Erythroblast (primary cell): ENCODE measurements around the gene SLC30A10.

ENCODE experiments used
- GATA1 ChIP-seq: IDR thresholded peaks from 2 replicates; pipeline ENCODE4 v1.6.1; 2011; ENCODE audit warnings: low read depth, mild to moderate bottlenecking, control low read depth, low read length, moderate library complexity
- POLR2A ChIP-seq: IDR thresholded peaks from 2 replicates; pipeline ENCODE4 v1.6.1; 2011; ENCODE audit warnings: mild to moderate bottlenecking, low read length

- no peak for TF ChIP-seq POLR2A
- TF ChIP-seq GATA1, result no peak
Measured at GRCh38 chr1:219904934-219905333, 23.4 kb downstream of the SLC30A10 start.
